Adrenal gland (tissue), 12 donors: Measurements from ENCODE around the gene IARS2. TPM values are rescaled to one million over a fixed set of nuclear protein-coding genes. Genes with fewer than 3 reads are reported as not detected.

Experiments used
- DNase-seq, 7 donors: peaks; one replicate each; pipeline ENCODE4 v3.0.0-alpha.2; 2019 to 2020
- H3K27ac ChIP-seq, 5 donors: fragments of 200-600 bp; sonication (generic) in 4 of 5; 1 replicate in 3 of 5; 2 replicates in 2 of 5; pipeline versions ENCODE4 v1.5.1 to v1.8.0; 2016 to 2020; ENCODE audit warnings: mild to moderate bottlenecking in 1 of 5
- H3K27me3 ChIP-seq: fragments of 200-600 bp; 2 replicates; pipeline ENCODE4 v1.8.0; 2021
- H3K36me3 ChIP-seq, 2 donors: fragments of 200-600 bp; replicated peaks in 1 of 2; 1 replicate in 1 of 2; 2 replicates in 1 of 2; pipeline versions ENCODE4 v1.5.1 to v1.8.0; 2018 to 2022
- H3K4me1 ChIP-seq, 2 donors: fragments of 200-600 bp; replicated peaks in 1 of 2; 1 replicate in 1 of 2; 2 replicates in 1 of 2; pipeline versions ENCODE4 v1.5.1 to v1.8.0; 2018 to 2021
- H3K4me3 ChIP-seq, 4 donors: fragments of 200-600 bp; sonication (generic) in 3 of 4; one replicate each; pipeline ENCODE4 v1.5.1; 2016 to 2018
- H3K9me3 ChIP-seq, 3 donors: fragments of 200-600 bp; sonication (generic) in 1 of 3; replicated peaks in 1 of 3; 1 replicate in 2 of 3; 2 replicates in 1 of 3; pipeline versions ENCODE4 v1.5.1 to v1.8.0; 2016 to 2021
- CTCF ChIP-seq, 6 experiments: fragments of 450-650 bp in 4 of 6; fragments of 200-600 bp in 2 of 6; sonication (generic) in 1 of 6; IDR thresholded peaks; 1 replicate in 5 of 6; 2 replicates in 1 of 6; pipeline versions ENCODE4 v1.5.1 to v1.8.0; 2016 to 2021; ENCODE audit warnings: antibody characterized with exemption in 6 of 6, mild to moderate bottlenecking in 2 of 6, moderate library complexity in 1 of 6
- POLR2A ChIP-seq, 2 donors: fragments of 450-650 bp; IDR thresholded peaks; one replicate each; pipeline ENCODE4 v1.6.1; 2017; ENCODE audit warnings: antibody characterized with exemption in 2 of 2, mild to moderate bottlenecking in 2 of 2, moderate library complexity in 1 of 2
- WGBS, 4 donors: extraction: QIAGEN DNeasy Blood & Tissue Kit in 2 of 4; methylation state at CpG; one replicate each; pipeline versions ENCODE4 v1.1.5 to v1.1.7; 2013 to 2017; 5-methylcytosine and 5-hydroxymethylcytosine counted together
- intact Hi-C, 2 donors: fragments of 100-400 bp; cut with DNase I; formaldehyde crosslinking; loops; one replicate each; pipeline versions ENCODE4 v1.14.1 to v1.15.0; 2022 to 2023
- microRNA counts, 2 donors: library from miRNA; unstranded; fragments of <30 nt; microRNA quantifications; one replicate each; lab custom pipeline; 2016
- microRNA-seq, 3 donors: library from miRNA; unstranded; fragments of <30 nt; microRNA quantifications; one replicate each; pipeline ENCODE4, GENCODE V29; 2017 to 2020
- polyA plus RNA-seq, 3 donors: library from polyadenylated mRNA; stranded (reverse); fragments of 200-250 nt in 2 of 3; fragments of 350-450 nt in 1 of 3; fragmentation: Illumina TruSeq in 1 of 3; extraction: RNeasy Lipid Tissue Mini Kit (QIAGEN cat#74804) in 1 of 3; gene quantifications; one replicate each; pipeline ENCODE4 v1.2.3, GENCODE V29; 2013 to 2014
- small RNA-seq, 2 donors: library from RNA; depleted of rRNA; stranded (forward); fragments of <200 nt; gene quantifications; one replicate each; pipeline ENCODE3, GENCODE V24; 2016
- total RNA-seq, 9 donors: library from RNA; depleted of rRNA in 4 of 9; stranded (reverse); fragments of >200 nt in 4 of 9; fragments of 120-200 nt in 1 of 9; fragmentation: NEBNext Ultra II Directional in 1 of 9; extraction: Animal tissue kit (Norgen Biotek cat#: 25700) in 1 of 9; gene quantifications; one replicate each; pipeline versions ENCODE4 v1.1.0 to v1.2.4, GENCODE V29; 2013 to 2023
- donor health status: healthy with polysubstance abuse.
- donor health status: Bipolar disorder and iron deficiency.
- donor health status: DM: yes; HTN: yes; CAD: no.
- donor health status: DM: no; HTN: no; CAD: no.
- donor health status: DM: no; HTN: no; CAD: no.
- donor health status: DM: yes; HTN: yes; CAD: no.

The IARS2 gene
- total and polyA plus RNA-seq, 12 donors = 11.8 to 133 (median 89.9) TPM

GRCh38 chr1:220189750-220190347 is 95.9 kb downstream of the IARS2 start:
- no peak overlapping the region for H3K4me3 ChIP-seq
- DNase-seq = no peak
- no peaks in the 10 kb centered on the region for H3K4me1 ChIP-seq
- H3K36me3 ChIP-seq = peaks cover 0 to 32% of the 10 kb centered on the region in 2 donors
- no peak overlapping the region for H3K27ac ChIP-seq
- H3K9me3 ChIP-seq = no peaks in the 10 kb centered on the region
- WGBS, 4 donors = 78 to 84% (median 81%) methylated on average over 1 of the region's 1 CpG
- H3K27me3 ChIP-seq = no peaks in the 10 kb centered on the region
- TF ChIP-seq POLR2A (IDR thresholded peaks at IDR 0.05) (no peak), CTCF (IDR thresholded peaks at IDR 0.05) (peak; percentile 22 to 62 (median 40))
- intact Hi-C loops = no loop called here

- intact Hi-C loops = no loop called here
- Histone ChIP-seq H3K4me3 (no peak overlapping the region), H3K9me3 (no peaks in the 10 kb centered on the region), H3K27ac (no peak overlapping the region), H3K36me3 (peaks cover 0 to 26% of the 10 kb centered on the region in 2 donors), H3K4me1 (no peaks in the 10 kb centered on the region), H3K27me3 (no peaks in the 10 kb centered on the region)
- DNase-seq = no peak
- TF ChIP-seq POLR2A (IDR thresholded peaks at IDR 0.05) = no peak
- TF ChIP-seq CTCF (IDR thresholded peaks at IDR 0.05) = no peak
These were observed 101.8 kb downstream of the IARS2 start for GRCh38 chr1:220195701-220196100.

MicroRNA genes within 50 kb of the gene (microRNA counts, 767-probe panel; counts per million panel counts)
- microRNA hsa-miR-194-5p (lab: Ali Mortazavi, UCI) (0 counts per million in 2 donors), microRNA hsa-miR-215 (lab: Ali Mortazavi, UCI) (0 counts per million in 2 donors)

Small RNA genes within 50 kb of the gene (microRNA-seq; reads per million reads assigned to microRNA genes)
- gene MIR194-1 (0 to 6.7 (median 0.28) reads per million in 3 donors), gene MIR215 (0 to 16.5 (median 0) reads per million in 3 donors)

Small RNA genes within 50 kb of the gene (small RNA-seq; reads per million reads assigned to genes)
- gene MIR194-1 (0.08 to 0.47 reads per million in 2 donors), gene MIR215 (1.7 to 2.3 reads per million in 2 donors)

Other genes starting within 250 kb of the IARS2 start
- gene SLC30A10, start 165.6 kb upstream of the IARS2 start, total RNA-seq = 10 to 100 TPM in 1 of 9 donors, 1 to 10 TPM in 1, under 1 TPM in 6, not detected in 1; 0.13 to 19.8 (median 0.38) TPM
- gene SLC30A10, start 165.6 kb upstream of the IARS2 start, polyA plus RNA-seq = under 1 TPM; 0.17 to 0.44 (median 0.32) TPM
- 10 to 100 TPM; 33.9 to 86.8 (median 57.1) TPM for gene EPRS1, start 47.6 kb upstream of the IARS2 start, total RNA-seq
- 100 to 1,000 TPM in 1 of 3 donors, 10 to 100 TPM in 2; 34.3 to 116 (median 45.7) TPM for gene EPRS1, start 47.6 kb upstream of the IARS2 start, polyA plus RNA-seq
- gene BPNT1, start 4.3 kb upstream of the IARS2 start, total RNA-seq = 10 to 100 TPM; 16.5 to 40.7 (median 29.2) TPM
- gene BPNT1, start 4.3 kb upstream of the IARS2 start, polyA plus RNA-seq = 10 to 100 TPM in 1 of 3 donors, 1 to 10 TPM in 2; 9.0 to 39.4 (median 9.6) TPM
- 10 to 100 TPM; 16.2 to 45.0 (median 33.6) TPM for gene RAB3GAP2, start 178.3 kb downstream of the IARS2 start, total RNA-seq
- 10 to 100 TPM in 1 of 3 donors, 1 to 10 TPM in 2; 8.0 to 33.4 (median 8.2) TPM for gene RAB3GAP2, start 178.3 kb downstream of the IARS2 start, polyA plus RNA-seq